GM15510 (cell line): ENCODE results near the gene PKHD1.

ENCODE experiments used
- POLR2A ChIP-seq: IDR thresholded peaks from 3 replicates; pipeline ENCODE4 v1.6.1; 2011; ENCODE audit warnings: borderline replicate concordance; ENCODE audit not compliant: insufficient read length; ENCODE audit errors: extremely low read depth

PKHD1 gene

DNA sequence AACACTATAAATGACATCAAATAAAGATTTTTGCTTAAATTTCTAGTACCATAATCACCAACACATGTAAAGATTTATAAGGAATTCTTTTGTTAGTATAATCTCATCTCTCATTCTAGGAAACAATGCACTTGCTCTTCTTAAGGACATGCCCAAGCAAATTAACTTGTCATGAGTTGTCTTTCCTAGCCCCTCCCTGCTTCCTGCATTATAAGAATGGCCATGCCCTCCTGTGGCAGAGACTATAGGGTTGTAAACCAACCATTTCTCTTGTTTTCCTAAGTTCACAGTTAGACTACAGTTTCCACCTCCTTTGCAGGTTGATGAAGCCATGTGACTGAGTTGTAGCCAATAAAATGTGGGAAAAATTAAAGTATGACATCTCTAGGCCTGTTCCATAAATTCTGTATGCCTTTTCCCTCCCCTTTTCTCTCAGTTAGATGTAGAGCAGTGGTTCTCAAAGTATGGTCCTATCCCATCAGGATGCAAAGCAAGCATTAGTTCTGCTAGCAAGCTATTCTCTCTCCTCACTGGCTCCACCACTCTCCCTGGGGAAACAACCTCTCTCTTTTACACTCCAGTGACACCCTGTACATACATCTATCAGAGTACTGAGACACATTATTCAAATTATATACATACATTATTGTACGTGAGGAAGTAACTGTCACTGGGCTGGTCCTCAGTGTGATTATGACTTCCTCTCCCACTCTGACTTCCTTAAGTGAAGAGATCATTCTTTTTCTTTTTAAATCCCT, 295.0 kb downstream of the PKHD1 start:
- no peak for TF ChIP-seq POLR2A

GRCh38 chr6:51790946-51791345, 296.5 kb downstream of the PKHD1 start:
- TF ChIP-seq POLR2A, result no peak

DNA sequence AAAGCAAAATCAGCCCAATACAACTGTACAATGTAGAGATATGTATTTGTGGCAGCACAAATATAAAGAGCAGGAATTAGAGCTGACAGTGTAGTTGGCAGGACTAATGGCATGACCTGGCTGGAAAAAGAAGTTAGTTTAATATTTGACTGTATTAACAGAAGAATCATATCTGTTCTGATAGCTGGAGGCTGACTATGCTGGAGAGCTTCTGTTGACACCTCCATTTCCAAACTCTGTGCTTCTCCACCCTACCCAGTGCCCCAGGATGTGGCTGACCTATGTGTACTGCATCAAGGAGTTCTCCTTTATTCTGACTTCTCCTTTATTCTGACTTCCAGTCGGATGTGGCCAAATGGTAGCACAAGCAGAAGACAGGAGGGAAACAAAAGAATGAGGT, 299.3 kb downstream of the PKHD1 start:
- TF ChIP-seq POLR2A, result no peak

DNA sequence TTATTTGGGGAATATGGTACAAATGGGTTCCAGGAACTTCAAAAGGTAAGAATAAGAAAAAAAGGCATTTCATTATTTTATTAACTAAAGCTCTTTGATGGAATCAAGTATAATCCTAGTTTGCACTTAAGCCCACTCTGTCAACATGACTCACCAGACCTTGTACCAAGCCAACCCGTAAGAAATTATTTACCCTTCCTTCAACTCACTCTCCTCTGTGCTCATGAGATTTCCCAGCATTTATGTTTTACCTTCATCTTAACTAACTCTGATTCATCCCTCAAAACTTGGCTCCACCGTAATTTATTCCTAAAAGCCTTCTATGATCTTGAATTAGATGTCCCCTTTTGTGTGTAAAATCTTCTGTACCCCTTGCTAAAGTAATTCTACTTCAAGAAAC, 308.7 kb downstream of the PKHD1 start:
- no peak for TF ChIP-seq POLR2A

- TF ChIP-seq POLR2A, result no peak
Observed at GRCh38 chr6:51777618-51778017, 309.8 kb downstream of the PKHD1 start.

DNA sequence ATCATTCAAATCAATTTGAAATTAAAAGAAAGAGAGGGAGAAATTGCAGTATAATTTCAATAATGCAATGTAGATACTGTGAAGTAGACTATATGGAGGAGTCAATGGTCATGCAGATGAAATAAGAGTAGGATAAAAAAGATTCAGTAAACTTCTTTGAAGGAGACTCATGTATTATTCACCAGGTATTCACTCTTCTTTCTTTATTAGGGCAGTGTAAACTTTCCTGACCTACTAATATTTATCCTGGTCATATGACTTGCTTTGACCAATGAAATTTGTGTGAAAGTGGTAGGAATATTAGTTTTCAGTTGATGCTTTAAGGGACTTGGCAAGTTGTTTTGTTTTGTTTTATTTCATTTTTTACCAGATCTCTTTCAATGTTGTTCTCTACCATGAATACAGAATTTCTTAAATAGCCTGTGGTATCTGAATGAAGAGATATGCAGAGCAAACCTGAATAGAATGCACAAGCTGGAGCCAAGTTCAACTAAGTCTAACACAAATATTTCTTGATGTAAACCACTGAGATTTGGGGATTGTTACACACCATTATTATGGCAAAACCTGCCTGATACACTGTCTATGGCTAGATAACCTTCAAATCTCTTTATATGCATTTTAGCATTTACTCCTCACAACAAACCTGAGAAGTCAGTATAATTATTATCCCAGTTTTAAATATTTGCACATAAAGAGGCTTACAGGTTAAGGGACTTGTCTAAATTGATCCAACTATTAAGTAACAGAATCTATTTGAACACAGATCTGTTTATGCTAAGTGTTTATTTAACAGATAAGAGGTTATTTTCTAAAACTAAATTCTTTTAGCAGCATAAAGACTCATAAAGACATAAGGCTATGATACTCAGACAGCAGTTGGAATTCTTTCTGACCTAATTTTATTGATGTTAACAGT, 311.2 kb downstream of the PKHD1 start:
- no peak for TF ChIP-seq POLR2A

DNA sequence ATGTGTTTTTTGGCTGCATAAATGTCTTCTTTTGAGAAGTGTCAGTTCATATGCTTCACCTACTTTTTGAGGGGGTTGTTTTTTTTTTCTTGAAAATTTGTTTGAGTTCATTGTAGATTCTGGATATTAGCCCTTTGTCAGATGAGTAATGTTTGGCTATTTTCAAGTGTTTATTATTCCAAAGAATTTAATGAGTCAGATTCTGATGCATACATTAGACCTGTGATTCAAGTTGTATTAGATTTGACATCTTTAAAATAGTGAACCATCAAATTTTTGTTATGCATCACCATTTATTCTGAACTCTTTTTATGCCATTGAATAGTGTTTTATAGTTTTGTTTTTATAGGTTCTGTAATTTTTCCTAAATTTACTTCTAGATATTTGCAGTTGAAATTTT, 319.3 kb downstream of the PKHD1 start:
- no peak for TF ChIP-seq POLR2A

DNA sequence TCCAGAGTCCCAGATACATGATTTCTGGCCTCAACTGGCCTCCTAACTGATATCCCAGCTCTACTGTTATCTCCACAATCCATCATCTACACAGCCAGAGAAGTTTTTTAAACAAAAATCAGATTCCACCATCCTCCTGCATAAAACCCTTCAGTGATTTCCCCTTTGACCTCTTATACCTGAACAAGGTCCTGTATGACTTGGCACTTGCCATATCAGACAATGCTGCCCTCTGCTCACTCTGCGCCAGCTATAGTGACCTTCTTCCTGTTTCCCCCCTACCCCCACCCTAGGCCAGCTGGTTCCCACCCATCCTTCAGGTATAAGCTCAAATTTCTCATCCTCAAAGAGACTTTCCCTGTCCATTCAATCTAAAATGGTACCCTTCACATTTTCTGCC, 322.2 kb downstream of the PKHD1 start:
- TF ChIP-seq POLR2A, result no peak

DNA sequence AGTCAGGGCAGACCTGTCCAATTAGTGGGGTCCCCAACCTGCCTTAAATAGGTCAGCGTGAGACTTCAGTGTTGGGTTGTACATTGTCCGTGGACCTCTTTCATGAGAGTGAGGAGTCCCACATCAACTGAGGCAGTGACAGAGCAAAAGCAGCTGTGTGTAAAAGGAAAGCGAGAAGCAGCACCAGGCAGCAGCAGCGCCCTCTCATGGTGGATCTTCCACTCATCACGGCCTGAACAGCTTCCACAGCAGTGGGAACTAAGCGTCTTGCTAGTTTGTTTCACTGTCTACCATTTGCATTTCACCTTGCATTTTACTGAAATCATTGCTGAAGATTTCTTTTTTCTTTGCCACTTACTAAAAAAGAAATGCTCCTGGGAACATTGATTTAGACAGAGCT, 333.8 kb downstream of the PKHD1 start:
- TF ChIP-seq POLR2A, result no peak

DNA sequence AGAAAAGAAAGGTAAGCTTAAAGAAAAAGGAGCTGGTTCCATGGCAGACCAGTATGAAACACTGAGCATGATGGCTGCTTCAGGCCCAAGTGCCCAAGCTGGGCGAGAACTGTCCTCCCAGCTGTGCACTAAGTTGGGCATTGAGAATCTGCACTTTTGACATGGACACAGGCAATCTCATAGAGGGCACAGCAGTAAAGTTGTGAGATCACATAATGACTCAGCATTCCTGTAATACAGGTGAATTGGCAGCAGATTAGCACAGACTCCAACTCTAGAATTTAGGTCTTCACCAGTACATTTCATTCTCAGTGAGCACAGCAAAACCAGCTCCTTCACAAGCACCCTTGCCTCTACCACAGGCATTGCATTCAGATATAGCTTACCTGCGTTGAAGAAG, 343.4 kb downstream of the PKHD1 start:
- no peak for TF ChIP-seq POLR2A

DNA sequence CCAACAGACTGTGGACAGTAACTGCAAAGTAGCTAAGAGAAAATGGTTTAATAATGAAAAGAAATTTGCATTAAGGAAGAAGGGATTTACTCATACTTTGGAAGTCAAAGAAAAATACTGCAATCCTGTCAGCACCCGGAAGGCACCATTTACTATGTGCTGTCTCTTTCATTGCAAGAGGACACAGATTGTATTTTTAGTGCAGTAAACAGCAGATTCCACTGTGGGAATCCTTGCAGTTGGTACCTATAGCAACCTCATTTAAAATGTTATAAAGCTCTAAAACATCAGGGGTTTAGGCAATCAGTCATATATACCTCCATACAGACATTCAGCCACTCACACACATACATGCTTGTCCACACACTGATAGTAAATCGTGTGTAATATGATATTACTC, 346.8 kb downstream of the PKHD1 start:
- TF ChIP-seq POLR2A, result no peak

DNA sequence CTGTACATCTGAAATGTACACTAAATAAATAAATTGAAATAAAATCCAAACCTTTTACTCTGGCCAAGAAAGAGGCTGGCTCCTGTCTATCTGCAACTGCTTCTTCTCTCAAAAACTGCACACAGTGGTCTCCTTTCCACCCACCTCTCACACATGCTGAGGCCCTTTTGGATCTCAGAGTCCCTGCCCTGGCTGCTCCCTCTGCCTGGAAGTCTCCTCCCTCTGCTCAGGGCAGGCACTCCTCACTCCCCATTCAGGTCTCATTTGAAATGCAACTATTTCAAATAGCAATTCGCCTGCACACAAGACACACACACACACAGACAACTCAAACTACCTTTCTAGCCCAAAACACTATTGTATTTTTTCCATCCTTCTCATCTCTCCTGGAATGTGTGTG, 348.8 kb downstream of the PKHD1 start:
- TF ChIP-seq POLR2A, result no peak

DNA sequence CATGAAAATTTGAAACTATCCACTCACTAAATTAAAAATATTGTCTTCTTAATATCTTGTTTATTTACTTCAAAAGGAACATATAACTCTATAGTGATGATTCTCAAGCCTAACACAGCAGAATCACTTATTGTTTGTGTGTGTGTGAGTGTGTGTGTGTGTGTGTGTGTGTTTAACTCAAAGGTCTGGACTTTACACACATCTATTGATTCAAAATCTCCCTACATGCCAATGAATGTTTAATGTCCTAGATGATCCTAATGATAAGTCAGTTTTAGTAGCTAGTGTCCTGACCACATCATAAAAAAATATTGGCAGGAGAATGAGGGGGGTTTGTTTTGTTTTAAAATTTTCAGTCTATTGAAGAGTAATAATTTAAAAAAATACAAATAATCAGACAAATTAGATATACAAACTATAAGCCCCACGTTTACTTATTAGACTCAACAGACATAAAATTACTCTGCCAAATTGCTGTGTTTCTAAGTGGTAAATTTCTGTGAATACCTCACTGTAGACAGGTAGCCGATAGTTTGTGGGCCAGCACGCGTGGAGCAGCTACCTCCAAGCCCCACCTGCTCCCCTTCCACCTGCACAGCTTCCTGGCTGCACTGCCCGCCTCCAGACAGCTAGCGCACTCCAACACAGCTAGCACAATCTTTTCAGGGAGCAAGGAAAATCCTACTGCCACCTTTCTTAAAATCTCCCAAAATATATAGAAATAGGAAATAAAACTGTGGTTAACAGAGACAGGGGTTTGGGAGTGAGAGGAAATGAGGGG, 349.6 kb downstream of the PKHD1 start:
- TF ChIP-seq POLR2A, result no peak

DNA sequence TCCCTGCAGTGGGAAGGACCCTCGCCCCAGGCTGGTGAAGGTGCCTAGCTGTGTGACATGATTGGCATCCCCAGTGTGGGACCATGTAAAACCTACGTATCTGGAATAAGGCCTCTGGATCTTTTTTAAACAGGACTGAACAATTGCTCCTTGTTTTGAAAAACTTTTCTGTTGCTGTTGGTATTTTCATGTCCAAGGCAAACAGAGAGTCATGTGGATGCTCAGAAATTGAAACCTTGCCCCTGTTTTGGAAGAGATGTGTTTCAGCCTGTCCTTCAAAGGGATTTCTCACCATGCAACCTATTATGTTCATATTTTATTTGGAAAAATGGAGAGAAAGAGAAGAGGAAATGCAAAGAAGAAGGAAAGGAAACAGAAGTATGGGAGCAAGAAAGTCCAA, 362.3 kb downstream of the PKHD1 start:
- TF ChIP-seq POLR2A, result no peak

DNA sequence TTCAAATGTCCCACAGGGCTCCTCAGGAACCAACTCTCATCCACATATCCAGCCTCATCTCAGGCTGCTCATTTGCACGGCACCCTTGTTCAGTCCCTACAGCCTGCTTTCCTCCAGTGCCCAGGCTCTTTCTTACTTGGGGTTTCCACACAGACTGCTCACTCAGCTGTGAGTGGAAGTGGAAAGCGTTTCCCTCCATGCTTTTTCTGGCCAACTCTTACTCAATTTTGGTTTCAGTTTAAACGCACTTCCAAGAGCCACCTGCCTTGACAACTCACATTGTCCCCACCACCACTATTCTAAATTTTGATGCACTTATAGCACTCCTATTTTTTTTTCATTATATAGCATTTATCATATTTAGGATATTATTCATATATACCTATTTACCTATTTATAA, 367.1 kb downstream of the PKHD1 start:
- TF ChIP-seq POLR2A, result no peak
